Activated naive CD4-positive, alpha-beta T cell treated with anti-CD3 and anti-CD28 coated beads for 36 hours (primary cell): ENCODE measurements around the gene CADM4. TPM values are rescaled to one million over a fixed set of nuclear protein-coding genes. Genes with fewer than 3 reads are reported as not detected.
"Not testable (repeated sequence)": the region's sequence is repeated elsewhere in the genome, so short reads cannot be mapped to it uniquely, and the experiment has no call there.

Source experiments
- CTCF ChIA-PET: fragments of 350-600 bp; sonication (Branson Sonifier 250); formaldehyde crosslinking; loops from one replicate; lab custom pipeline; 2021; ENCODE audit warnings: antibody characterized with exemption; lab: Charles Lee
- DNase-seq: peaks from one replicate; pipeline ENCODE4 v3.0.0-alpha.2; 2020
- H3K27ac Mint-ChIP-seq: one replicate; pipeline ENCODE4 v1.8.0; 2021; ENCODE audit warnings: mild to moderate bottlenecking, mixed read lengths
- H3K27me3 Mint-ChIP-seq: one replicate; pipeline ENCODE4 v1.8.0; 2021; ENCODE audit warnings: low read depth, mixed read lengths
- H3K36me3 Mint-ChIP-seq: one replicate; pipeline ENCODE4 v1.8.0; 2021; ENCODE audit warnings: low read depth, mixed read lengths
- H3K4me1 Mint-ChIP-seq: one replicate; pipeline ENCODE4 v1.8.0; 2021; ENCODE audit warnings: low read depth, mixed read lengths
- H3K4me3 Mint-ChIP-seq: one replicate; pipeline ENCODE4 v1.8.0; 2021; ENCODE audit warnings: mild to moderate bottlenecking, moderate library complexity, mixed read lengths
- H3K9me3 Mint-ChIP-seq: one replicate; pipeline ENCODE4 v1.8.0; 2021; ENCODE audit warnings: mixed read lengths
- intact Hi-C: fragments of 100-400 bp; cut with micrococcal nuclease; formaldehyde crosslinking; loops from one replicate; pipeline ENCODE4 v1.15.1; 2023
- total RNA-seq, 2 experiments: library from RNA; stranded (reverse); gene quantifications; one replicate each; pipeline ENCODE4 v1.2.3, GENCODE V29; 2021

Gene CADM4
- total RNA-seq, 2 experiments from 2014 or later, result 0.64 to 0.67 TPM

- DNase-seq, result peak; percentile 12
- H3K9me3 Mint-ChIP-seq, result no peaks in the 10 kb centered on the region
- H3K4me3 Mint-ChIP-seq, result peak overlapping the region; percentile 93
- CTCF ChIA-PET, result interaction anchor here (0.7 to 5.8 kb wide), 5 partner anchors 32 to 150 kb away, joined by 3 to 95 read pairs (median 5); no protein-coding TSS in a partner anchor
- peaks cover 11% of the 10 kb centered on the region for H3K36me3 Mint-ChIP-seq
- no peaks in the 10 kb centered on the region for H3K27me3 Mint-ChIP-seq
- H3K4me1 Mint-ChIP-seq, result peaks cover 29% of the 10 kb centered on the region
- intact Hi-C loops, result loop anchor here (1.0 kb wide), 11 partner anchors 22 to 188 kb away; partner anchors contain the start of genes PHLDB3, PINLYP, SMG9 and XRCC1
- H3K27ac Mint-ChIP-seq, result peak overlapping the region; percentile 97
Measured at GRCh38 chr19:43596842-43597461, 42.7 kb downstream of the CADM4 start.

GRCh38 chr19:43595999-43596841, 43.4 kb downstream of the CADM4 start, which contains the start of the genes IRGQ and ZNF576:
TSS of gene IRGQ (minus strand) at chr19:43596134. CDS start at chr19:43595338, 796 bp downstream.
TSS of gene ZNF576 (plus strand) at chr19:43596595. CDS start at chr19:43597109, 514 bp downstream.
- peak within 1 kb of the TSS; percentile 97 for H3K27ac Mint-ChIP-seq
- H3K9me3 Mint-ChIP-seq, result no peaks in the 10 kb centered on the region
- H3K4me1 Mint-ChIP-seq, result peaks cover 29% of the 10 kb centered on the region
- CTCF ChIA-PET, result interaction anchor here (0.7 to 5.8 kb wide), 9 partner anchors 25 to 214 kb away, joined by 3 to 95 read pairs (median 7); no protein-coding TSS in a partner anchor
- intact Hi-C loops, result loop anchor here (1.0 kb wide), 11 partner anchors 21 to 189 kb away; partner anchors contain the start of genes PHLDB3, PINLYP, SMG9 and XRCC1
- H3K27me3 Mint-ChIP-seq, result no peaks in the 10 kb centered on the region
- DNase-seq, result peak; percentile 100
- peaks cover 10% of the 10 kb centered on the region for H3K36me3 Mint-ChIP-seq
- H3K4me3 Mint-ChIP-seq, result peak within 1 kb of the TSS; percentile 93

GRCh38 chr19:43595605-43595998, 44.0 kb downstream of the CADM4 start:
- Mint-ChIP-seq H3K9me3 (no peaks in the 10 kb centered on the region), H3K27me3 (no peaks in the 10 kb centered on the region), H3K36me3 (peaks cover 14% of the 10 kb centered on the region), H3K4me3 (peak overlapping the region; percentile 93), H3K4me1 (peaks cover 29% of the 10 kb centered on the region), H3K27ac (peak overlapping the region; percentile 97)
- DNase-seq, result no peak
- CTCF ChIA-PET, result interaction anchor here (0.7 to 5.8 kb wide), 11 partner anchors 9 to 214 kb away, joined by 3 to 95 read pairs (median 9); no protein-coding TSS in a partner anchor
- intact Hi-C loops, result no loop called here

- Mint-ChIP-seq H3K4me1 (peaks cover 29% of the 10 kb centered on the region), H3K4me3 (peak overlapping the region; percentile 93), H3K9me3 (no peaks in the 10 kb centered on the region), H3K36me3 (peaks cover 15% of the 10 kb centered on the region), H3K27ac (peak overlapping the region; percentile 97), H3K27me3 (no peaks in the 10 kb centered on the region)
- DNase-seq, result peak; percentile 83
- CTCF ChIA-PET, result interaction anchor here (0.6 to 5.8 kb wide), 35 partner anchors 8 to 556 kb away, joined by 3 to 95 read pairs (median 7); partner anchors contain the start of genes ETHE1, PINLYP, XRCC1 and ZNF575
- intact Hi-C loops, result loop anchor here (1.0 kb wide), 2 partner anchors 40 to 148 kb away; no protein-coding TSS in a partner anchor
Measured at GRCh38 chr19:43594710-43595604, 44.7 kb downstream of the CADM4 start.

- no peak for DNase-seq
- intact Hi-C loops, result loop anchor here (1.0 kb wide), 2 partner anchors 39 to 147 kb away; no protein-coding TSS in a partner anchor
- Mint-ChIP-seq H3K27ac (no peak overlapping the region), H3K4me3 (peak overlapping the region; percentile 93), H3K4me1 (peaks cover 33% of the 10 kb centered on the region), H3K36me3 (peaks cover 18% of the 10 kb centered on the region), H3K27me3 (no peaks in the 10 kb centered on the region), H3K9me3 (no peaks in the 10 kb centered on the region)
- CTCF ChIA-PET, result interaction anchor here (0.6 to 5.8 kb wide), 34 partner anchors 9 to 557 kb away, joined by 3 to 95 read pairs (median 7); partner anchors contain the start of genes ETHE1, PINLYP, XRCC1 and ZNF575
Measured at GRCh38 chr19:43594081-43594697, 45.5 kb downstream of the CADM4 start.

GRCh38 chr19:43592800-43593350, 46.8 kb downstream of the CADM4 start:
- no peaks in the 10 kb centered on the region for H3K9me3 Mint-ChIP-seq
- no peaks in the 10 kb centered on the region for H3K27me3 Mint-ChIP-seq
- H3K4me3 Mint-ChIP-seq, result no peak overlapping the region
- peaks cover 27% of the 10 kb centered on the region for H3K4me1 Mint-ChIP-seq
- H3K36me3 Mint-ChIP-seq, result peaks cover 18% of the 10 kb centered on the region
- no peak overlapping the region for H3K27ac Mint-ChIP-seq
- intact Hi-C loops, result no loop called here
- CTCF ChIA-PET, result interaction anchor here (3.3 to 5.8 kb wide), 2 partner anchors 38 to 146 kb away, joined by 22 to 95 read pairs; no protein-coding TSS in a partner anchor
- no peak for DNase-seq

GRCh38 chr19:43591904-43592772, 47.5 kb downstream of the CADM4 start:
- Mint-ChIP-seq H3K4me1 (peaks cover 20% of the 10 kb centered on the region), H3K9me3 (no peaks in the 10 kb centered on the region), H3K27ac (no peak overlapping the region), H3K4me3 (no peak overlapping the region), H3K27me3 (no peaks in the 10 kb centered on the region), H3K36me3 (peaks cover 18% of the 10 kb centered on the region)
- DNase-seq, result no peak
- CTCF ChIA-PET, result interaction anchor here (5.8 kb wide), 1 partner anchor 38 kb away, joined by 95 read pairs; no protein-coding TSS in a partner anchor
- intact Hi-C loops, result no loop called here

GRCh38 chr19:43589678-43590077, 50.0 kb downstream of the CADM4 start:
- Mint-ChIP-seq H3K9me3 (no peaks in the 10 kb centered on the region), H3K27me3 (no peaks in the 10 kb centered on the region), H3K4me1 (peaks cover 16% of the 10 kb centered on the region), H3K36me3 (peaks cover 24% of the 10 kb centered on the region), H3K27ac (peak overlapping the region; percentile 54), H3K4me3 (no peak overlapping the region)
- DNase-seq, result no peak
- CTCF ChIA-PET, result interaction anchor here (1.1 to 2.8 kb wide), 2 partner anchors 34 to 132 kb away, joined by 3 to 13 read pairs; no protein-coding TSS in a partner anchor
- intact Hi-C loops, result no loop called here

GRCh38 chr19:43589277-43589676, 50.4 kb downstream of the CADM4 start:
- intact Hi-C loops, result no loop called here
- Mint-ChIP-seq H3K27ac (peak overlapping the region; percentile 54), H3K27me3 (no peaks in the 10 kb centered on the region), H3K9me3 (no peaks in the 10 kb centered on the region), H3K36me3 (peaks cover 24% of the 10 kb centered on the region), H3K4me3 (no peak overlapping the region), H3K4me1 (peaks cover 15% of the 10 kb centered on the region)
- CTCF ChIA-PET, result interaction anchor here (0.7 to 2.8 kb wide), 4 partner anchors 34 to 142 kb away, joined by 3 to 13 read pairs (median 5); no protein-coding TSS in a partner anchor
- no peak for DNase-seq

GRCh38 chr19:43587029-43587428, 52.6 kb downstream of the CADM4 start:
- H3K27ac Mint-ChIP-seq, DNase-seq, CTCF ChIA-PET, H3K9me3 Mint-ChIP-seq, intact Hi-C loops, H3K4me3 Mint-ChIP-seq, H3K27me3 Mint-ChIP-seq, H3K4me1 Mint-ChIP-seq: not testable (repeated sequence)
- H3K36me3 Mint-ChIP-seq, result peaks cover 15% of the 10 kb centered on the region
